Large intestine (tissue), 3 donors: Measurements from ENCODE around the gene LSM7. TPM values are rescaled to one million over a fixed set of nuclear protein-coding genes. Genes with fewer than 3 reads are reported as not detected.

ENCODE experiments used
- DNase-seq, 2 donors: peaks; one replicate each; pipeline versions ENCODE4 v3.0.0 to v3.0.0-alpha.2; 2013
- H3K27ac ChIP-seq: one replicate; pipeline ENCODE4 v1.5.1; 2013; ENCODE audit warnings: low read length
- H3K27me3 ChIP-seq: 2 replicates; pipeline ENCODE4 v1.6.1; 2013; ENCODE audit warnings: low read length; ENCODE audit not compliant: control insufficient read depth, insufficient read depth
- H3K36me3 ChIP-seq: 2 replicates; pipeline ENCODE4 v1.6.1; 2013; ENCODE audit warnings: low read length; ENCODE audit not compliant: control insufficient read depth, insufficient read depth
- H3K4me1 ChIP-seq: one replicate; pipeline ENCODE4 v1.6.1; 2013; ENCODE audit warnings: low read length; ENCODE audit not compliant: control insufficient read depth, insufficient read depth
- H3K4me3 ChIP-seq: one replicate; pipeline ENCODE4 v1.5.1; 2013; ENCODE audit warnings: low read length
- H3K9me3 ChIP-seq: one replicate; pipeline ENCODE4 v1.6.1; 2013; ENCODE audit warnings: mild to moderate bottlenecking, low read depth, low read length, moderate library complexity; ENCODE audit not compliant: control insufficient read depth
- WGBS: methylation state at CpG from one replicate; pipeline ENCODE4 v1.1.5; 2013; ENCODE audit warnings: low lambda C conversion rate; ENCODE audit not compliant: insufficient coverage; 5-methylcytosine and 5-hydroxymethylcytosine counted together
- polyA plus RNA-seq: library from polyadenylated mRNA; unstranded; fragments of 120-200 nt; gene quantifications from one replicate; pipeline ENCODE4 v1.2.1, GENCODE V29; 2013

Gene LSM7
- polyA plus RNA-seq, 1 donor = 152 TPM

GRCh38 chr19:2302319-2303210, 25.8 kb downstream of the LSM7 start:
- Histone ChIP-seq H3K27me3 (peaks cover 42% of the 10 kb centered on the region), H3K27ac (no peak overlapping the region), H3K9me3 (peaks cover 8% of the 10 kb centered on the region), H3K4me1 (peaks cover 26% of the 10 kb centered on the region), H3K36me3 (no peaks in the 10 kb centered on the region), H3K4me3 (peak overlapping the region; percentile 4)
- peak; percentile 47 to 71 for DNase-seq
- no CpG with 5 or more reads among the region's 62 CpGs for WGBS

DNA sequence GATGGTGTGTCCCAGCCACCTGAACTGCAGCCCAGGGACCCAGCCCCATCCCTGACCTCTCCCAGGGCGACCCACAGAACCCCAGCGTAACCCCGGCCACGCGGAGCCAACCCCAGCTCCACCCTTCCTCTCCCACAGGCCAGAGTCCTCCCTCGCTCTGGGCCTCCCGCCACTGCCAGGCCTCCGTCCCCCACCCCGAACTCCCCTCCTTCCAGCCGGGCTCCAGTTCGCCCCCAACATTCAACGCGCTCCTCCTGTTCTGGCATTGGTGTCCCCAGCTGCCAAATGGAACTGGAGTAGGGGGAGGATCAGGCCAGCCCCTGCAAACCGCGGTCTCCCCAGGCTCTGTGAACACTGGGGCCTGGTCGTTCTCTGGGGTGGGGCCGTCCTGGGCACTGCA, 27.9 kb downstream of the LSM7 start:
- H3K9me3 ChIP-seq = peaks cover 7% of the 10 kb centered on the region

GRCh38 chr19:2296141-2296540, 32.2 kb downstream of the LSM7 start:
- DNase-seq = no peak
- Histone ChIP-seq H3K27ac (no peak overlapping the region), H3K27me3 (peaks cover 54% of the 10 kb centered on the region), H3K36me3 (no peaks in the 10 kb centered on the region), H3K4me1 (no peaks in the 10 kb centered on the region), H3K9me3 (no peaks in the 10 kb centered on the region), H3K4me3 (no peak overlapping the region)
- no CpG with 5 or more reads among the region's 16 CpGs for WGBS

More for the DNA sequence above, 27.9 kb downstream of the LSM7 start:
- no CpG with 5 or more reads among the region's 17 CpGs for WGBS
- Histone ChIP-seq H3K27ac (no peak overlapping the region), H3K27me3 (peaks cover 30% of the 10 kb centered on the region), H3K4me3 (no peak overlapping the region), H3K36me3 (no peaks in the 10 kb centered on the region), H3K4me1 (peaks cover 24% of the 10 kb centered on the region)
- DNase-seq = no peak

DNA sequence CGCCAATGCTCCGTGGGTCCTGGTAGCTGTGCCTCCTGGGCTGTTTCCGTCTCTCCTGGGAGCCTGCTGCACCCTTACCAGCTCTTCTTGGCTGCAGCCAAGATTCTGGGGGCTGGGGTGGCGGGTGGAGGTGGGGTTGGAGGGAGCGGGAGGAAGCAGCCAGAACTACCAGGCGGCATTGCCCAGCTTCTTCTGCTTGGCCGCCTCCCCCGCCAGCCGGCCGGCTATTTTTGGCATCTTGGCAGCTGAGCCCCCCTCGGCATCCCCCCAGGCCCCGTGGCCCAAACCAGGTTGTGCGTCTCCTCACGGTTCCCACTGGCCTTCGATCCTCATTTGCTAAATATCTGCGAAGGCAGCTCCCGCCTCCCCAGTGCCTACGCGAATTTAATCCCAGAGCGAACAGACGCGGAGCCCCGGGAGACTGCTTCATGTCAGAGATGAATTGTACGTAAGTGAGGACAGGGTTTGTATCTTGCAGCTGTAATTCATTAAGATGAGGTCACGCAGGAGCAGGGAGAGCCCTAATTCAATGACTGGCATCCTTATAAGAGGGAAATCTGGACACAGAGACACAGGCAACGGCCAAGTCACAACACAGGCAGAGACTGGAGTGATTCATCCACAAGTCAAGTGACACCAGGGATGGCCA, 33.6 kb downstream of the LSM7 start:
- WGBS = no CpG with 5 or more reads among the region's 26 CpGs
- H3K27me3 ChIP-seq = peaks cover 60% of the 10 kb centered on the region
- H3K9me3 ChIP-seq = peaks cover 6% of the 10 kb centered on the region
- H3K27ac ChIP-seq = no peak overlapping the region
- H3K4me3 ChIP-seq = no peak overlapping the region
- H3K4me1 ChIP-seq = no peaks in the 10 kb centered on the region
- no peaks in the 10 kb centered on the region for H3K36me3 ChIP-seq
- DNase-seq = peak in 1 of 2 donors; percentile 35

- Histone ChIP-seq H3K4me1 (peaks cover 3% of the 10 kb centered on the region), H3K4me3 (no peak overlapping the region), H3K9me3 (peaks cover 9% of the 10 kb centered on the region), H3K36me3 (no peaks in the 10 kb centered on the region), H3K27me3 (peaks cover 95% of the 10 kb centered on the region), H3K27ac (no peak overlapping the region)
- no CpG with 5 or more reads among the region's 67 CpGs for WGBS
- no peak for DNase-seq
Observed at GRCh38 chr19:2291185-2291751, 37.1 kb downstream of the LSM7 start.

DNA sequence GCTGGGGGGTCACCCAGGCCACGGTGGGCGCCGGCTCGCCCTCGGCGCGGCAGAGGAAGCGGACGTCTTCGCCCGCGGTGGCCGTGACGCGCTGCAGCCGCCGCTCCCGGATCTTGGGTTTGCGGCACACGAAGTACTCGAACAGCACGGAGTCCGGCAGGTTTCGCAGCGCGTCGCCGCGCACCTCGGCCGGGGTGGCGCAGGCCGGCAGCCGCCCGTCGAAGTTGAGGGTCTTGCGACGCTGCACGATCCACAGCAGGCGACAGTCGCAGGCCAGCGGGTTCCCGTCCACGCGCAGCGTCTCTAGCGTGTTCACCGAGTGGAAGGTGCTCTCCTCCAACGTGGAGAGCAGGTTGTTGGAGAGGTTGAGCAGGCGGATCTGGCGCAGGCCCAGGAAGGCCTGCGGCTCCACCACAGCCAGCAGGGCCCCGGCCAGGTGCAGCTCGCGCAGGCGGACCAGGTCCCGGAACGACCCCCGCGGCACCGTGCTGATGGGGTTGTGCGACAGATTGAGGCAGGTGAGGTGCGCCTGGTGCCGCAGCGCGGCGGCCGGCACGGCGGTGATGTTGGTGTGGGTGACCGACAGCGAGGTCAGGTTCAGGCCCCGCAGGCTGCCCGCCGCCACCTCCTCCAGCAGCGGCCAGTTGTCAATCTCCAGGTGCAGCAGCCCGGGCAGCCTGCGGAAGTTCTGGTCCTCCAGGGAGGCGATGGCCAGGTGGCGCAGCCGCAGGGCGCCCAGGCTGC, 37.8 kb downstream of the LSM7 start:
- peaks cover 9% of the 10 kb centered on the region for H3K9me3 ChIP-seq
- H3K36me3 ChIP-seq = no peaks in the 10 kb centered on the region
- H3K27me3 ChIP-seq = peaks cover 91% of the 10 kb centered on the region
- H3K27ac ChIP-seq = no peak overlapping the region
- H3K4me3 ChIP-seq = no peak overlapping the region
- DNase-seq = peak in 1 of 2 donors; percentile 23
- peaks cover 3% of the 10 kb centered on the region for H3K4me1 ChIP-seq
- WGBS = no CpG with 5 or more reads among the region's 82 CpGs

DNA sequence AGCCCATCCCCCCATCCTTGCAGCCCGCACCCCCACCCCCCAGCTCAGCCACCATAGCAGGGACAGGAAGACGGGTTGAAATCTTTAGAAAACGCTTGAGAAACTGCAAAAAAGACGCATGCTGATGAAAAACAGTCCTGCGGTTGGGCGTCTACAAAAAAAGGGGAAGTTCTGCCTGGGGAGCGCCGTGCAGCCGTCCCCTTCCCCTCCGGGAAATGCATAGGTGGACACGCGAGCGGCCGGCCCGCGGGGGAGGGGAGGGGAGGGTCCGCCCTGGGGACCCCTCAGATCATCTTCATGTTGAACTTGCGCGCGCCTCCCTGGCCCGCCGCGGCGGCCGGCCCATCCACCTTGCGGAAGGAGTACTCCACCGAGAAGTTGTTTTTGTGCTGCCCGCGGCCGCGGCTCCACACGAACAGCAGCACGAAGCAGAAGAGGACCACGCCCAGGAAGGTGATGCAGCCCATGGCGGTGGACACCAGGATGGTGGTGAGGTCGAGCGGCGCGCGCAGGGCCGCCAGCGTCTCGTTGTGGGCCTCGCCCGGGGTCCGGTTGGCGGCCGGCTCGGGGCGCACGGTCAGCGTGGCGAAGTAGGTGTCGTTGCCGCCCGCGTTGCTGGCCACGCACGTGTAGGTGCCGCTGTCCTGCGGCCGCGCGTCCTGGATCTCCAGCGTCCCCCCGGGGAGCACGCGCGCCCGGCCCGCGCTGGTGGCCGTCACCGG, 38.5 kb downstream of the LSM7 start:
- Histone ChIP-seq H3K27me3 (peaks cover 84% of the 10 kb centered on the region), H3K27ac (no peak overlapping the region), H3K4me1 (peaks cover 3% of the 10 kb centered on the region), H3K4me3 (no peak overlapping the region), H3K9me3 (peaks cover 9% of the 10 kb centered on the region), H3K36me3 (no peaks in the 10 kb centered on the region)
- no CpG with 5 or more reads among the region's 74 CpGs for WGBS
- no peak for DNase-seq

DNA sequence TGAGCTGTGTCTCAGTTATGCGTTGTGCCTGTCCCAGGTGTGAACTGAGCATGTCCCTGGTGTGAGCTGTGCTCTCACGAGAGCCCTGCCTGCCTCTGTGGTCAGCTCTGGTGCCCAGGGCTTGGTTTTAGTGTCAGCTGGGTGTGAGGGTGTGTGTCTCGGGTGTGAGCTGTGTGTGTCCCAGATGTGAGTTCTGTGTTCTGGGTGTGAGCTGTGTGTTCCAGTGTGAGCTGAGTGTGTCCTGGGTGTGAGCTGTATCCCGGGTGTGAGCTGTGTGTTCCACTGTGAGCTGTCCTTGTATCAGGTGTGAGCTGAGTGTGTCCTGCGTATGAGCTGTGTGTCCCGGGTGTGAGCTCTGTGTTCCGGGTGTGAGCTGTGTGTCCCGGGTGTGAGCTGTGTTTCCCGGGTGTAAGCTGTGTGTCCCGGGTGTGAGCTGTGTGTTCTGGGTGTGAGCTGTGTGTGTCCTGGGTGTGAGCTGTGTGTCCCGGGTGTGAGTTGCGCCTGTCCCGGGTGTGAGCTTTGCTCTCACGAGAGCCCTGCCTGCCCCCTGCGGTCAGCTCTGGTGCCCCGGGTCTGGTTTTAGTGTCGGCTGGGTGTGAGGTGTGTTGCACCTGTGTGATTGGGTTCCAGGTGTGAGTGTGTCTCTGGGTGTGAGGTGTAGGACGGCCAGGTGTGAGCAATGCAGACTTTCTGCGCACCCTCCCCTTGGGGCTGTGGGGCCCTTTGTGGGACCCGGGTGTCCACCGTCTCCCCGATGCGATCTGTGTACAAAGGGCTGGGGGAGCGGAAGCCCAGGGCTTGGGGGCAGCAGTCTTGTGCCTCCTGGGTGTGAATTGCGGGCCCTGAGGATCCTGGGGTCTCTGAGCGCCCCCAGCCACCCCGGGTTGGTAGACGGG, 39.3 kb downstream of the LSM7 start:
- WGBS = no CpG with 5 or more reads among the region's 28 CpGs
- H3K27ac ChIP-seq = no peak overlapping the region
- H3K9me3 ChIP-seq = peaks cover 9% of the 10 kb centered on the region
- H3K4me3 ChIP-seq = no peak overlapping the region
- DNase-seq = no peak
- peaks cover 3% of the 10 kb centered on the region for H3K4me1 ChIP-seq
- no peaks in the 10 kb centered on the region for H3K36me3 ChIP-seq
- peaks cover 76% of the 10 kb centered on the region for H3K27me3 ChIP-seq

GRCh38 chr19:2288338-2288817, 40.0 kb downstream of the LSM7 start:
- WGBS = no CpG with 5 or more reads among the region's 17 CpGs
- Histone ChIP-seq H3K27me3 (peaks cover 69% of the 10 kb centered on the region), H3K4me1 (peaks cover 3% of the 10 kb centered on the region)

More at GRCh38 chr19:2288338-2288817, 40.0 kb downstream of the LSM7 start:
- DNase-seq = no peak
- no peak overlapping the region for H3K4me3 ChIP-seq
- H3K27ac ChIP-seq = no peak overlapping the region
- peaks cover 9% of the 10 kb centered on the region for H3K9me3 ChIP-seq
- H3K36me3 ChIP-seq = no peaks in the 10 kb centered on the region
